Activated B cell treated with CpG ODN at 0.5 μM for 24 hours (primary cell): ENCODE measurements around the gene XRCC2. TPM values are rescaled to one million over a fixed set of nuclear protein-coding genes. Genes with fewer than 3 reads are reported as not detected.

ENCODE experiments used
- ATAC-seq: fragments of 200-7000 bp; cut with Tn5 transposase; one replicate; pipeline ENCODE4 v1.10.0; 2021; ENCODE audit warnings: low read depth, mild to moderate bottlenecking, moderate library complexity
- CTCF ChIA-PET: fragments of 350-600 bp; sonication (Branson Sonifier 250); formaldehyde crosslinking; loops from one replicate; lab custom pipeline; 2021; ENCODE audit warnings: antibody characterized with exemption; lab: Charles Lee
- POLR2A ChIA-PET: fragments of 350-600 bp; sonication (Branson Sonifier 250); formaldehyde crosslinking; loops from one replicate; lab custom pipeline; 2021; ENCODE audit warnings: antibody characterized with exemption; lab: Charles Lee
- DNase-seq: peaks from one replicate; pipeline ENCODE4 v3.0.0; 2022
- H3K27ac Mint-ChIP-seq: one replicate; pipeline ENCODE4 v1.8.0; 2020; ENCODE audit warnings: mixed read lengths
- H3K27me3 Mint-ChIP-seq: one replicate; pipeline ENCODE4 v1.8.0; 2021; ENCODE audit warnings: mixed read lengths
- H3K36me3 Mint-ChIP-seq: one replicate; pipeline ENCODE4 v1.8.0; 2021; ENCODE audit warnings: low read depth, mixed read lengths
- H3K4me1 Mint-ChIP-seq: one replicate; pipeline ENCODE4 v1.8.0; 2021; ENCODE audit warnings: mixed read lengths
- H3K4me3 Mint-ChIP-seq: one replicate; pipeline ENCODE4 v1.8.0; 2020; ENCODE audit warnings: mild to moderate bottlenecking, mixed read lengths
- H3K9me3 Mint-ChIP-seq: one replicate; pipeline ENCODE4 v1.8.0; 2020; ENCODE audit warnings: mixed read lengths
- intact Hi-C: fragments of 100-400 bp; cut with micrococcal nuclease; formaldehyde crosslinking; loops from one replicate; pipeline ENCODE4 v1.15.1; 2024
- total RNA-seq: library from RNA; stranded (reverse); gene quantifications from 2 replicates; pipeline ENCODE4 v1.2.3, GENCODE V29; 2022
- TF ChIP-seq, protein P1 (sequence below): fragments of 200-600 bp; IDR thresholded peaks from one replicate; pipeline ENCODE4 v1.8.0; 2022; ENCODE audit warnings: antibody characterized with exemption, mild to moderate bottlenecking

XRCC2 gene
- total RNA-seq, 1 donor from 2014 or later: 2.3 TPM

DNA sequence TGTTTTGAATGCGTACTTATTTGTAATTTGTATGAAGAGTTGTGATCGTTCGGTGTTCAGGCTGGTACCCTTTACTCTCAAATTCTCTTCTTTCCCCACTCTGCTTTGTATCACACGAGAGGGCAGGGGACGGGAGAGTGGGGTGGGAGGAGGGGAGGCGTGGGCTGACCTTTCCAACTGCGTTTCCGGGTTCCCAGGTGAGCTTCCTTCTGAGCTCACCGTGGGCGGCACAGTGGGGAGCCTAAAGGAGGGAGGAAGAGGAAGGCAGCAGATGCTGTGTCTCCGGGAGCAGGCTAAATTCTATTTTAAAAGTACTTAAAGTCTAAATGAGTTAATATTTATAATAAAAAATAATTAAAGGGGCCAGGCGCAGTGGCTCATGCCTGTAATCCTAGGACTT lies 7.4 kb upstream of the XRCC2 start:
- Mint-ChIP-seq H3K36me3 (no peaks in the 10 kb centered on the region), H3K9me3 (no peaks in the 10 kb centered on the region), H3K27me3 (peaks cover 2% of the 10 kb centered on the region), H3K27ac (no peak overlapping the region), H3K4me3 (no peak overlapping the region), H3K4me1 (peaks cover 2% of the 10 kb centered on the region)
- ChIA-PET POLR2A (no interaction called here), CTCF (no interaction called here)
- TF ChIP-seq, protein P1, sequence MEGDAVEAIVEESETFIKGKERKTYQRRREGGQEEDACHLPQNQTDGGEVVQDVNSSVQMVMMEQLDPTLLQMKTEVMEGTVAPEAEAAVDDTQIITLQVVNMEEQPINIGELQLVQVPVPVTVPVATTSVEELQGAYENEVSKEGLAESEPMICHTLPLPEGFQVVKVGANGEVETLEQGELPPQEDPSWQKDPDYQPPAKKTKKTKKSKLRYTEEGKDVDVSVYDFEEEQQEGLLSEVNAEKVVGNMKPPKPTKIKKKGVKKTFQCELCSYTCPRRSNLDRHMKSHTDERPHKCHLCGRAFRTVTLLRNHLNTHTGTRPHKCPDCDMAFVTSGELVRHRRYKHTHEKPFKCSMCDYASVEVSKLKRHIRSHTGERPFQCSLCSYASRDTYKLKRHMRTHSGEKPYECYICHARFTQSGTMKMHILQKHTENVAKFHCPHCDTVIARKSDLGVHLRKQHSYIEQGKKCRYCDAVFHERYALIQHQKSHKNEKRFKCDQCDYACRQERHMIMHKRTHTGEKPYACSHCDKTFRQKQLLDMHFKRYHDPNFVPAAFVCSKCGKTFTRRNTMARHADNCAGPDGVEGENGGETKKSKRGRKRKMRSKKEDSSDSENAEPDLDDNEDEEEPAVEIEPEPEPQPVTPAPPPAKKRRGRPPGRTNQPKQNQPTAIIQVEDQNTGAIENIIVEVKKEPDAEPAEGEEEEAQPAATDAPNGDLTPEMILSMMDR: no peak
- DNase-seq (no peak), ATAC-seq (no peak)
- intact Hi-C loops: no loop called here

DNA sequence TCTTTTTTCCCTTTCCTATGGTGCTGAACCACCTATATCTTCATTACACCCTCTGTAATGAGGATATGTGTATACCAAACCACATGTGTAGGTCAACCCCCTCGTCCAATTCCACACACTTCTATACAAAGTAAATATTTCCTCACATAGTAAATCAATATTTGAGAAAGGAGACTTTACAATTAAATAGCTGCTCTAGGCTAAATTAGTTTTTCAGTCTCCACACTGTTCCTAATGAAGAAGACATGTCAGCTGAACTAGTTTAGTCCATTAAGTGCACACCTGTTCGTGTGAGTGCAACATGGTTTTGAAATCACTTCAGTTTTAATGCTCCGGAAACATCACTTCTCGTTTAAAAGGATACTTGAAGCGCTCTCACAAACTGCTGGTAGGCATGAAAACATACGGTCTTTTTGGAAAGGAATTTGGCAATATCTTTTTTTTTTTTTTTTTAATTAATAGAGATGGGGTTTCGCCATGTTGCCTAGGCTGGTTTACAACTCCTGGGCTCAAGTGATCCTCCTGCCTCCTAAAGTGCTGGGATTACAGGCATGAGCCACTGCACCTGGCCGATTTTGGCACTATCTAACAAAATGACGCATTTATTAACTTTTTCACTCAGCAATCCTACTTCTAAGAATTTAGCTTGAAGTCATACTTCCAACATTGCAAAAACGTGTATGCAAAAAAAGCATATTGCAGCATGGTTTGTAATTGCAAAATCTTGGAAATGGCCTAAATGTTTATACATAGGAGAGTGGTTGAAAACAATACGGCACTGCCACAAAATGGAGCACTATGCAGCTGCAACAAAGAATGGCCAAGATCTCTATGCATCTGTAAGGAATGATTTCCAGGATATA lies 2.1 kb upstream of the XRCC2 start:
- peak overlapping the region; percentile 38 for H3K4me3 Mint-ChIP-seq
- TF ChIP-seq, protein P1: no peak
- ChIA-PET CTCF (no interaction called here), POLR2A (interaction anchor here (0.7 to 1.1 kb wide), 2 partner anchors 11 to 214 kb away, joined by 3 to 4 read pairs; no protein-coding TSS in a partner anchor)
- H3K27ac Mint-ChIP-seq: no peak overlapping the region
- DNase-seq (no peak), ATAC-seq (no peak)
- H3K4me1 Mint-ChIP-seq: peaks cover 11% of the 10 kb centered on the region
- intact Hi-C loops: loop anchor here (2.0 to 10.0 kb wide), 6 partner anchors 341 to 1451 kb away; partner anchors contain the start of genes ABCF2 and NUB1
- H3K27me3 Mint-ChIP-seq: no peaks in the 10 kb centered on the region
- no peaks in the 10 kb centered on the region for H3K9me3 Mint-ChIP-seq
- H3K36me3 Mint-ChIP-seq: peaks cover 3% of the 10 kb centered on the region

DNA sequence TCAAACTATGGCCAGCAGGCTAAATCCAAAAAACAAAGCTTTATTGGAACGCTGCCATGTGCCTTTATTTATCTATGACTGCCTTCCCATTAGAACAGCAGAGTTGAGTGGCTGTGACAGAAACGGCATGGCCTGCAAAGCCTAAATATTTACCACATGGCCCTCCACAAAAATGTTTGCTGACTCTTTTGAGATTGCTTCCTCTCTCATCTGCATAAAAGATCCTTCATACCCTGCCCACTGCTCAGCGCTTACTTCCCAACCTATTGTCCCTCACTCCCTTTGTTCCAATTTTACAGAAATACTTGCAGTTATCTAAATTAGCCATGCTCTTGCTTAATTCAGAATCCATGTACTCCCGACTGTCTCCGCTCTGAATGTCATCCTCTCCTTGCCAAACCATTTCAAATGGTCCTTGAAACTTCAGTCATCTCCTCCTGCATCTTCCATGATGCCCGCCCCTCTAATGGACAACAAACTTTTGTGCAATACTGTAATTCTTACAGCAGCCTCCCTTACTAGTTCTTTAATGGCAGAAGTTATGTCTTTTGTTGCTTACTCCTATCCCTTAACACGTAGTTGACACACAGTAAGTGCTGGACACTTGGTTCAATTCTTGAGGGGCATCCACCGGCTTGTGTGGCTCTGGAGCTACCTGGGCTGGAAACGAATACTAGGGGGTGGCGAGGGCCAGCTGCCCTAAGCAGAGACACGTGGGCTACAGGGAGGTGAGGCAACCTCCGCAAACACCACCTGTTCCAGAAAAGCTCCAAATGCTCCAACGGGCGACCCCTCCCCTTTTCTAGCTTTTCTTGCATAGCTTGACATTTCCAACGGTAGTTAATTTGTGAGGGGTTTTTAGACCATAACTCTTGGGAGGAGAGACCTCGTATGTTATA lies 832 bp downstream of the XRCC2 start:
- no peak for ATAC-seq
- Mint-ChIP-seq H3K9me3 (no peaks in the 10 kb centered on the region), H3K27ac (no peak overlapping the region), H3K4me1 (peaks cover 11% of the 10 kb centered on the region), H3K4me3 (peak overlapping the region; percentile 94), H3K36me3 (peaks cover 3% of the 10 kb centered on the region), H3K27me3 (no peaks in the 10 kb centered on the region)
- ChIA-PET POLR2A (no interaction called here), CTCF (interaction anchor here (0.6 kb wide), 1 partner anchor 477 kb away, joined by 3 read pairs; no protein-coding TSS in a partner anchor)
- no peak for DNase-seq
- TF ChIP-seq, protein P1: no peak
- intact Hi-C loops: loop anchor here (5.0 to 10.0 kb wide), 3 partner anchors 1040 to 1330 kb away; partner anchors contain the start of gene NUB1

DNA sequence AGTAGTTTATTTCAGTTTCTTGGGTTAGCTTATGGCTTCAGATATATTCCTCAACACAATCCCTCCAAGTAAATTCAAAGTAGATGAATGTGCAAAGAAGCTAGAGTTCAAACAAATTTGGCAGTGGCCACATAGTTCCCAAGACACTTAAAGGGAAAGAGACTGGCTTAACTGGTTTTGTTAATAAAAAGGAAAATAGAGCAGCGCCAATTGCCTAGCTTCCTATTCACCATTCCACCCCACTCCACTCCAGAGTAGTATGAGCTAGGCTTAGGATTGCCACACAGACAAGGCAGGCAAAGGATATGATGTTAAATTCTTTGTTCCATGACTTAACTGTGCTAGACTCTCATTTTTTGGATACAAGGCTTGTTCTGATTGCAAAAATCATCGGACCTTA lies 2.0 kb downstream of the XRCC2 start:
- intact Hi-C loops: loop anchor here (10.0 kb wide), 2 partner anchors 1039 to 1329 kb away; partner anchors contain the start of gene NUB1
- POLR2A ChIA-PET: no interaction called here
- TF ChIP-seq, protein P1: no peak
- no peak overlapping the region for H3K27ac Mint-ChIP-seq
- H3K4me3 Mint-ChIP-seq: no peak overlapping the region
- no peaks in the 10 kb centered on the region for H3K27me3 Mint-ChIP-seq
- H3K36me3 Mint-ChIP-seq: peaks cover 3% of the 10 kb centered on the region
- ATAC-seq (no peak), DNase-seq (no peak)
- peaks cover 11% of the 10 kb centered on the region for H3K4me1 Mint-ChIP-seq
- no peaks in the 10 kb centered on the region for H3K9me3 Mint-ChIP-seq
- CTCF ChIA-PET: no interaction called here
